DMS 273 (cell line): ENCODE measurements around the gene NTM.
A peak's percentile ranks its signal among the peaks of the same experiment; 100 is the strongest.

ENCODE experiments used
- DNase-seq: peaks from one replicate; lab custom pipeline; 2025; ENCODE audit not compliant: unreplicated experiment; lab: John Stamatoyannopoulos, UW

Gene NTM

GRCh38 chr11:131543389-131544025, 173.1 kb downstream of the NTM start:
- DNase-seq, result no peak

DNA sequence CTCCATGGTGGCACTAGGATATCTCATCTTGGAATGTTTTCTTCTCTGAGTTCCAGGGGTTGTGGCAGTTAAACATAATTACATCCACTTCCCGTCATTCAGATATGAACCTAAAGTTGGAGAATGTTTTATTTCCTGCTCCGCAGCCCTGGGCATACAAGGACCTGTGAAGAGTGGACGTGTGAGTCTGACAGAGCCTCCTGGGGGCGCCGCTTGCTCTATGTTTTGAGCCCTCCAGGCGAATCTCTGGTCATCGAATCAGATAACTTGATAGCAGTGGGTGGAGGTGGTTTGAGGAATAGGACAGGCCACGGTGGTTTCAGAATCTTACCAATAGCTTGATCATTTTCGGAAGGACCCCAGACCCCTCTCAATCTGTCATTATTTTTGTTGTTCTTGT, 174.2 kb downstream of the NTM start:
- no peak for DNase-seq

DNA sequence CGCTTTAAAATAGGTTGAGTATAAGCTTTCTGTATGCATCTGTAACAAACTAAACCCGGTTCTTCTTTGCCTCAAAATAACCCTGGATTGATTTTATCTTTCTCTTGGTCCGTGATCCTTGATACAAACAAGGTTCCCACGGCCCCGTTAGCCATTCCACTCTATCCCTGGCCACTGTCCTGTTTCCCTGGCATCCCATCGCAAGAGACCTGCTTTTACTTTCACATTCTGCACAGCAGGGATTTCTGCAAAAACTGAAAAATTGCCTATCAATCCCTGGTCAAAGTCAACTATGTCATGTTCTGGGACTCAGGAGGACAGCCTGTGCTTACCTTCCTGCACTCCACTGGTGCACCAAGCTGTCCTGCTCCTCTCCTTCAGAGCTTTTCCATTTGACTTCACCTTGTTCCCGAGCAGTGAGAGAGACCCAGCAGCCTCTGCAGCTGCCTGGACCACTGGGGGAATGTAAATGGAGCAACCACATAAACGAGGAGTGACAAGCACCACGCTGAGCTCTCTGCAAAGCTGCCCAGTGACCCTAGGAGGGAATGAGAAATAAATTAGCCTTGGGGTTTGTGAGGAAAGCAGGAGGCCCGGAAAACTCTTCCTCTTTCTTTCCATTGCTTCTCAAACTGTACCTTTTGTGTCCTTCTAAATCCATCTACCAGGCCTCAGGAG, 175.9 kb downstream of the NTM start:
- no peak for DNase-seq

DNA sequence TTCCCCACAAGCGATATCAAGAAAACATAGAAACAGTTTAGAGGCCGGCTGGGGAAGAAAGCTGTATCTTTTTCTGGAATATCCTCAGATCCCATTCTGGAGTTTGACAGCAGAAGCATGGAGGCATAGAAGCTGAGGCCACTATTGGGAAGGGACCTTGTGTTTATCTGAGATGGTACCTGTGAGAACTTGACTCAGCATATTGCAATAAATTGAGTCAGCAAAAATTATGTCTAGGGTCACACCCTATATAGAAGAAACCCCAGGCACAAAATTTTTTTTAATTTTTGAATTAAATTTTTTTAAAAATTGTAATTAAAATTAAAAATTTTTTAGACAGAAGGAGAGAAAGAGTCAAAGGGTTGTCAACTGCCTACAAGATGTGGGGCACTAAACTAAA, 178.7 kb downstream of the NTM start:
- no peak for DNase-seq

- no peak for DNase-seq
These were observed 179.4 kb downstream of the NTM start for GRCh38 chr11:131549770-131550169.

- no peak for DNase-seq
These were observed 189.9 kb downstream of the NTM start for GRCh38 chr11:131560287-131560686.

GRCh38 chr11:131561501-131561900, 191.1 kb downstream of the NTM start:
- no peak for DNase-seq

DNA sequence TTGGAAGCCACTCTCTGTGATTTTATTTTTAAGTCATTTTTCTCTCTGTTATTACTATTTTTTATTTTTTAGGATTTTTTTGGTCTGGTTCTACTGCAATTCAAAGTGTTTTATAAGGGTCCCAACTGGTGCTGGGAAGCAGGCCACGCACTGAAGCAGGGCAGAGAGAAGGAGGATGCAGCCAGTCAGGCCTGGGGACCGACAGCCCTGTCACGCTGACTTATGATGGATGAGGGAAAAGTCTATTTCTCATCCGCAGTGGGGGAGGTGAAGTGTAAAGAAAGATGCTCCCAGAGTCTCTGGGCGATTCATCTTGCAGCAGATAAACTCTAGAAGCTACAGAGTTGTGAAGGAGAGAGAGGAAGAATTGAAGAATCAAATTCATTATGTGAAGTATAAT, 191.6 kb downstream of the NTM start:
- no peak for DNase-seq

GRCh38 chr11:131568318-131568717, 197.9 kb downstream of the NTM start:
- no peak for DNase-seq

- no peak for DNase-seq
These were observed 201.2 kb downstream of the NTM start for GRCh38 chr11:131571571-131571970.

DNA sequence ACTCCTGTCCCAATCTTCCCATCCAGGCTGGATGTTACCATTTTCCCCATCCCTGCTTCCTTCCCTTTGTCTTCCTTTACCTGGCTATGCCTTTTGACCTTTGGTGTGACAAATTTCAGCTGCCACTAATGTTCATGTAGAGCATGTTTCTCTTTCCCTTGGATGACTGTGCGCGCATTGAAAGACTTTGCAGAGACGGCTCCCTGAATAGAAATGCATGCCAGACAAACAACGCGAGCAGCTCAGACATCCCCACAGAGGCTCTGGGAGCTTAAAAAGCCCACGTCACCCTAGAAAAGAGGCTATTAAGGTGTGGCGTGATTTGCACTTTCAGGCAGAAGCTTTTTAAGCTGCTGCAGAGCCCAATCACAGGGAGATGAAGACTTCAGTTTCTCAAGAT, 202.0 kb downstream of the NTM start:
- no peak for DNase-seq

GRCh38 chr11:131579932-131580387, 209.5 kb downstream of the NTM start:
- peak; percentile 46 for DNase-seq

DNA sequence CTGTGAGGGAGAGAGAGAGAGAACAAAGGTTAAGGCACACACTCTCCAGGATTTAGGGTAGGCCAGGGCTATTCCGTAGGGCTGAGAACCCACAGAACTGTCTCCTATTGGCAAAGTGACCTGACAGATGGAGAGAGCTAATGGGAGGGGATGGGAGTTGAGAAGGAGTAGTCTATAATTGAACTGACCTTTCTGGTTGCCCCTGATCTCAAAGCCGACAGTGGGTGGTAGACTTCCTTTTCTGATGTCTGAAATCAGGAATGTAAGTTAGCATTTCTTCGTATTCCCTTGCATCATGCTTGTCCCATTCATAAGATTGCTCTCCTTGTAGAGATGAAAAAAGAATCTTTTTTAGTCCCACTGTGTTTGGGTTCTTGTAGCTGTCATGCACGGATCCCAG, 210.1 kb downstream of the NTM start:
- no peak for DNase-seq

DNA sequence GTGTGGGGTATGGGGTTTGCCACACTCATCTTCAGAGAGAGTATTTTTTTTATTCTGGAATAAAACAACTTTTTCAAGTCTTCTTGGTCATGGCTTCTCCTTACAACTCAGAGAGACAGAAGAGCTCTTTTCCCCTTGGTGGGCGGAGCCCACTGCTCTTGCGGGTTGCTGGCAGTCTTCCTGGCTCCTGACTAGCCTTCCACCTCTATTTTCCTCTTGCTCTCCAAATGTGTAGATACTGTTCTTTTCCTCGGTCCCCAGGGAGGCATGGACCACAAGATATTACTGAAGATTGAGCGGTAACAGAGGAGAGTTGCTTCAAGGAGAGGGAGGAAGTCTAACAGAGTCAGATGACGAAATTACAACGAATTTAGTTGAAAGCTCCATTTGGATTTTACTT, 210.6 kb downstream of the NTM start:
- DNase-seq, result no peak

GRCh38 chr11:131582021-131582525, 211.7 kb downstream of the NTM start:
- no peak for DNase-seq

DNA sequence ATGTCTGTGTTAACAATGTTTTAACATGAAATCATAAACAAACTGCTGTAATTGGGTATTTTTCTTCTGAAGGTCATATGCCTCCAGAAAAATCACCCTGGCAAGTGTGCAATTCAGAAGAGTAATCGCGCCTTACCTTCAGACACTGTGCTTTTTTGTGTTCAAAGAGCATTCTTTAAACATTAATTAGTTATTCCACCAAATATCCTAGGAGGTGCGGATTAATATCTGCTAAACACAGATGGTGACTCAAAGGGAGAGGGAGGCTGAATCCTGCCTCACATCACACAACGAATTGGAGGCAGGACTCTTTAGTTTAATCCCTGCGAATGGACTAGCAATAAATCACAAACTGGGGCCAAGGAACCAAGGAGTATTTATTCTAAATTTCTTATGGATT, 213.0 kb downstream of the NTM start:
- no peak for DNase-seq

DNA sequence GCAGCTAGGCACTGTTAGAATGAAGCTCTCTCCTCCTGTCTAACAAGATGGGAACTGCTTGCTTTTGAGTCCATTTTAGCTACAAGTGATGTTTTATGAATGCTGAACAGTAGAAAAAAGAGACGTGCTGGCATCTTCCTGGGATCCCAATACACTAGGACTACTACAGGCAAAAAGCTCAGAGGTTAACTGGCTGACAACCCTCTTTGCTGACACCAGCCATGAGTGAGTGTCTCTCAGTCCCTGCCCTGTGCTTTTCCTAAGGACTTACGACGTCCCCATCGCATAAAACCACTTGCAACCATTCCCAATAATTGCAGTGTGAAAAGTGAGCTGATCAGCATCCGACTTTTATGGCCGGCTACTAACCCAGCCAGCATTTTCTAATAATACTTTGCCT, 213.5 kb downstream of the NTM start:
- no peak for DNase-seq

GRCh38 chr11:131584785-131585592, 214.6 kb downstream of the NTM start:
- DNase-seq, result peak; percentile 4

DNA sequence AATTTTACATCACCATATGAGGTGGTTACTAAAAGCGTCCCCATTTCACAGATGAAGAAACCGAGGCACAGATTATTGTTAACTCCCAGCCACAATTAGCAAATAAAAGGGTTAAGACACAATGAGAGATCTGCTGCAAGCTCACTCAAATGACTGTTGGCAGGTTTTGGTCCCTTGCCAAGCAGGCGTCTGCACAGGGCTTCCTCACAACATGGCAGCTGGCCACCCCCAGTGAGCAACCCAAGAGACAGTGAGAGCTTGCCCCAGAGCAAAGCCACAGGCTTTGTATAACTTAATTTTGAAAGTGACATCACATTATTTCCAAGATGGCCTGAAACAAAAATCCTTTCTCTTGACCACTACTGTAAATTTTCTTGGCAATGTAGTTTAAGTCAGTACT, 217.6 kb downstream of the NTM start:
- DNase-seq, result no peak

DNA sequence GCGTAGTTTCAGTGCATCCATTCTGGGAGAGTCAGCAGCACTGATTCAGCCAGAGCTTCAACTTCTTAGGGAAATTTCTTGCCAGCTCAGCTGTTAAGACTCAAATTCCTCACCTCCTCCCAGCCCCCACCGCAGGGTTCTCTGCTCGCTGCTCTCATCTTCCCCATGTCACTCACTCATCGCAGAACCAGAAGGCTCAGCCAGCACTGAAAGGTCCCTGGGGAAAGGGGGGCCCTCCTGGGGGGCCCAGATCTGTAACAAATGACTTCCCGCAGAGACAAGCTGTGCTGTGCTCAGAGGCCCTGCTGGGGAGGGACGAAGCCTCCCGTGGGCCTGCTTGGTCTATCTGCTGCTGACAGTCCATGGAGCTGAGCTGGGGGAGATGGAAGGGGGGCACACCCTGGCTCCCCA, 220.6 kb downstream of the NTM start:
- DNase-seq, result no peak

DNA sequence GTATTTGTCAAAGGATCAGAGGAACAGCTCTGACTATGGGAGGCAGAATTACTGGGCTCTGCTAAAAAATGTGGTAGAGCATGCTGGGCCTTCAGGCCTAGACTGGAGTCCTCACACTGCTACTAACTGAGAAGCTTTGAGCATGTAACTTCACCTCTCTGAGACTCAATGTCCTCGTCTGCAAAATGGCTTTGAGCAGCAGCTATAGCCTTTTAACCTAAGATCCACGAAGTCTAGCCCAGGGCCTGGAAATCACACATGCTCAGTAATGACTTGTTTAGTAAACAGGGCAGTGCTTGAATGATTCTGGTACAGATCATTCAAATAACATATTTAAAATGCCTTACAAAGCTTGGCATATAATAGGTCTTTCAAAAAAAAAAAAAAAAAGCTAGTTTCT, 221.7 kb downstream of the NTM start:
- no peak for DNase-seq

DNA sequence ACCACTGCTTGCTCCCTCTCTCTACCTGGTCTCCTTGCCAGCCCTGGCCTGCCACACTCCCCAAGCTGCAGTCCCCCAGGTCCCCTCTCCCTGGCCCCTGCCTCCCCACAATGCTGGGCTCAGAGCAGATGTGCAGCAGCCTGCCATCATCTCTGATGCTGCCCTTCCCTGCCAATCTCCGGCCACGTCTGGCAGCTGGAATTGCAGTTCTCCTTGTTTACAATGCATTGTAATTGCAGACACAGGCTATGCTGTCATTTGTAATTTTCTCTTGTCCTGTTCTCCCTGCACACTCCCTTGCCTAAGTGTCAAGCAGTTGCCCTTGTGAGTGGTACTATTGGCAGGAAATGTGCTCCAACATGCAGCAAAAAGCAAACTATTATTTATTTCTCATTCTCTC, 222.3 kb downstream of the NTM start:
- DNase-seq, result no peak
